ENCODE results near the gene OTOG.

Gene OTOG

DNA sequence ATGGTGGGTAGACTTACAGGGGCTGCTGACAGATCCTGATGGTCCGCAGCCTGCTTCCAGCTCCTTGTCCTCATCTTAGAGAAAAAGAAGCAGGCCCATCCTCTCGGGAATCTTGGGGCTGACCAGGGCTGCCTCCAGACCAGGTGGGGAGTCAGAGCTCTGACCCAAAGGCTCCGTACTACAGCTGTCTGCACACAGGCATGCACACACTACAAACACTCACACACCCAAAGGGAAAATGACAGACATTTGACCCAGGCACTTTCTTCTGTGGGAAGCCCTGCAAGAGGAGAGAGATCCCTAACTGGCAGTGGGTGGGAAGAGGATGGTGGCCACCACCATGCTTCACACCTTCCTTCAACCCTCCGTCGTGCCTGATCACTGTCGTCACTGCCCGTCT is 125.4 kb downstream of the OTOG start:
- no peak for DNase-seq

DNA sequence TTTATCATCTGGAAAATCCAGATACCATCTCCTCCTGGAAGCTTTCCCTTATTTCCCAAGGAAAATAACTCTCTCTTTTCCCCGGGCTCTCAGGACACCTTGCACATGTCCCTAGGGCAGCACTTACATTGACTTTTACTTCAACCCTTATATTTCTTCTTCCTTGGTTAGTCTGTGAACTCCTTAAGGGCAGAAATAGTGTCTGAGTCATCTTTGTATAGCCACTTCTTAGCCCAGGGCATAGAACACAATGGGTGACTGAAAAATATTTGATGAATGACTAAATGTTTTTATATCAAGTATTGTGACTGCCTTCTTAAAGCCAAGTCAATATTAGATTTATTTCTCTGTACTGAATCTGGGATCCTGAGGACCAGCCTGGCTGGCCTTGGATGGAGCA is 126.9 kb downstream of the OTOG start:
- DNase-seq, result no peak

DNA sequence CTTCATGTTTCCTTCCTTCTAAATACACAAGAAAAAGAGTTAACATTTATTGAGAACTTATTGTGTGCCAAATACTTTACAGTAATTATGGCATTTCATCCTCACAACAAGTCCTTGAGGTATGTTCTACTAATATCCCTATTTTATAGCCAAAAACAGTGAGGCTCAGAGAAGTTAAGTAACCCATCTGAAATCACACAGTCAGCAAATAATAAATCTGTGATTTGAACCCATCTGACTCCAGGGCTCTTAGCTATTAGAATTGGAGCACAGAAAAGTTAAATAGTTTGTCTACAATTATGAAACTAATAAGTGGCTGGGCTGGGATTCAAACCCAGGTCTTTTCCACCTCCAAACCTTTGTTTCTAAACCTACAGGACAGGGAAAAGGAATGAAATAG is 135.8 kb downstream of the OTOG start:
- DNase-seq, result no peak

DNA sequence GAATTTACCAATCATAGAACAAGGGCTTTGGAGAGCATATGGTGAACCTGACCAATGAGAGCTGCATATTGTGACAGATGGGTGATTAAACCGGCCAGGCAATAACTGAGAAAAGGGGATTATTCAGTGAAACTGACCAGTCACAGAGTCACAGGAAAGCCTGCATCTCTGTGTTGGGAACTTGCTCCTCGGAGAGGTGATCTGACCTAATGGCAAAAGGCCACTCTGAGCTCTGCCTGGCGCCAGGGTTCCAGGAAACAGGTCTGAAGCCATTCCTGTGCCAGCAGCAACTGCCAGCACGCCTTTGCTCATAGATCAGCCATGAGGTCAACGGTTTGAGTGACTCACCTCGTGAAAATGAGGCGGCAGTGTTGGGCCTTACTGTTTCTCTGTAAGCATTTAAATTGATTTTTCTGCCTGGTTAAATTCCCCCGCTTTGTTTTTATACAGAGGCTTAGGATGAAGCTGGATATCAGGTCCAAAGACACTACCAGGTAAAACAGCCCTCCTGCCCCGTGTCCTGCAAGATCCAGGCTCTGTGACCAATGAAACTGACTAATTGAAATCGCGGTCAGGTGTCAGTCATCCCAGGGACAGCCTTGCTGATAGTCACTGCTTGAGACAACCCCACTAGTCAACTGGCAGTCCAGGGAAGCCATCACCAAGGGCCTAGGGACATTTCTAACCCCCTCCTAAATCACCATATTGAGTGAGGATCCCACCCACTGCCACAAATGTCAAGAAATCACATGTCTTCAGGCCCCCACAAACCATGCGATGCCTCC is 136.5 kb downstream of the OTOG start:
- DNase-seq, result no peak

DNA sequence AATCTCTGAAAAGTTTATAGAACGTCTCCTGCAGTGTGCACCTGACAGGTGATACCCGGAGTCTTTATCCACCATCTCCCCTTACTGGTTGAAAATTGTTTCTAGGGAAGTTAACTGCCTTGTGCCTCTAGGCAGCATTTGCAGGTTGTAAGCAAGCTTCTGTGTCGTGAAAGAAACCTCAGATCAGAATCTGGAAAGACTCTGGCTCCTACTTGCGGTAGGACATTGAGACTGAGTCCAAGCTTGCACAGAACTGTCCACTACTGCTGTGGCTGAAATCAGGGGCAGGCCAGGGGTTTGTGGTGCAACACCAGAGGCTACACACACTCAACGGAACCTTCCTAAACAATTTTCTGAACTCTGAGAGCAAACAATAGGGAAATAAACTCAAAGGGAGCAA is 137.5 kb downstream of the OTOG start:
- DNase-seq, result no peak

DNA sequence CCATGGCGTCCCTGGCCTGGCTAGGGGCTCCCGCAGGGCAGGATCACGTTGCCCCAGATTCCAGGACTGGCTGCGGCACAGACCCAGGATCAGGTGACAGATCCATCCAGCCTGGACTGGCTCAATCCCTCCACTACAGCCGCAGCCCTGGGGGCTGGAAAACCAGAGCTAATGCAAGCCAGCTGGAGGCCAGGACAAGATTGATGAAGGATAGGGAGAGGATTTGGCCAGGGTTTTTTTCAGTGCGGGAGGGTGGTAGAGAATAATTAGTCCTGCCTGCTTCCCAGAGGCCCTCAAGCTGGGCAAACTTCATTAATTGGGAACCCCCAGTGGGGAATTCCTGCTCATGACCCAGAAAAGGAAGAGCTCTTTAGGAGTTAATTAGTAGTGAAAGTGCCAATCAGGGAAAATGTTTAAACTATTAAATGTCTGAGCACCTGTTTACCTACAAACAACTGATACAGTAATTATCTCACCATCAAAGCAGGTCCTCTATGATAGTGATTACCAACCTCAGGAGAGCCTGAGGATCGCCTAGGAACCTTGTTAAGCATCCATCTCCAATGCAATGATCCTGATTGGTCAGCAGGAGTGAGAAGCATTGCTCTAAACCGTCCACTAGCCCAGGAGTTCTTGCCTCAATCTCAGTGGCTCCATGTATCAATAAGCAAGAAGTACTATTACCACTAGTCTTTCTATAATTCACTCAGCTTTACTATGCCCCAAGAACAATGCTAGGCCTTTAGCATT is 139.3 kb downstream of the OTOG start:
- DNase-seq, result no peak

DNA sequence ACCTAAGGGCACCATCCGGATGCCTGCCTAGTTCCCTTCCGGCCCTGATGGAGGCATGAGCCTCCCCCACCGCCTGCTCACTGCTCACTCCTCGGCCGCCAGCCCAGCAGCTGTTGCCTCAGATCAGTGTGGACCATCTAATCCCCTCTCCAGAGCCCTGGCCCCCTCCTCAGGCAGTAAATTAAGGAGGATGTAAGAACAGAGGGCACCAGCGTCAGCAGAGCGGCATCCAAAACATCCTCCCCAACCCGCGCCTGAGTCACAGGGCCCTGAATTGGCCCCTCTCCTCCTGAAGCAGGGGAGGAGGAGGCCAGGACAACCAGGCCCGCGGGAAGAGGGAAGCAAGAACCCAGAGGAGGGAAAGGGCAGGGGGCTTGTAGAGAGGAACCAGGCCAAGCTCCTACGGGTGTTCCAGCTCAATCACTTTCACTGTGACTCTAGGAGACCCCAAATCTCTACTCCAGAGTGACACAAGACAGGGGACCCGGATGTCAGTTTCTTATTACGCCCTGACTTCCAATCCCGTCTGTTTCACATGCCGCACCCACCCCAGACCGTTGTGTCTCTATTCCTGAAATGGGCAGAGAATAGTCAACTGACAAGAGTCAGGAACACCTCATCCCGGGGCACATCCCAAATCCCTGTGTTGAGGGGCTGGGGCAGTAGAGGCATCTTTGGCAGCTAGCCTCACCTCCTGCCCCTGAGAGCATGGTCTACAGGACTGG is 141.0 kb downstream of the OTOG start:
- no peak for DNase-seq

DNA sequence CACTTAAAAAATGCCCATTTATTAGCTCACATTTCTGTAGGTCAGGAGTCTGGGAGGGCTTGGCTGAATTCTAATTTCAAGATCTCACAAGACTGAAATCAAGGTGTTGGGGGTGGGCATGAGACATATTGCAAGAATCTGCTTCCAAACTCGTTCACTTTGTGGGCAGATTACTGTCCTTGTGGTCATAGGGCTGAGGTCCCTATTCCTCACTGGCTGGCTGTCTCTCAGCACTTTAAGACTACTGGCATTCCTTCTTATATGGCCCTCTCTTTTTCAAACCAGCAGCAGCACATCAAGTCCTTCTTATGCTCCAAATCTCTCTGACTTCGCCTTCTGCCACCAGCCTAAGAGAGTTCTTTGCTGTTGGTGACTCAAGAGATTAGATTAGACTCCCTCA is 144.5 kb downstream of the OTOG start:
- DNase-seq, result no peak

DNA sequence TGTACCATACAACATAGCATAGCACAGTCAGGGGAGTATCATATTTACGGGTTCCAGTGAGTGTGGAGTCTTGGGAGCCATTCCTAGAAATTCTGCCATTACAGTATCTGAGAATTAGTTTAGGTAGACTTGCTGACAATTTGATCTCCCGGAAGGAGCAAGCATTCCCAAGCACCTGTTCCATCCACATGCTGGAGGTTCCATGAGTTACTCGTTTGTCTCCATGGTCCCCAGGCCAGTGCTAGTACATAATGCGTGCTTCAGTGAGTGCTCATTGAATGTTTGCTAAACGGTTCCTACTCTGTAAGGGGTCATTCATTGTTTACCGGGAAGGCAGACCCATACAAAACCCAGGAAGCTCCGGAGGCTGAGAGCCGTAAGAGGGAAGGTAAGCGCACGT is 144.9 kb downstream of the OTOG start:
- DNase-seq, result no peak

DNA sequence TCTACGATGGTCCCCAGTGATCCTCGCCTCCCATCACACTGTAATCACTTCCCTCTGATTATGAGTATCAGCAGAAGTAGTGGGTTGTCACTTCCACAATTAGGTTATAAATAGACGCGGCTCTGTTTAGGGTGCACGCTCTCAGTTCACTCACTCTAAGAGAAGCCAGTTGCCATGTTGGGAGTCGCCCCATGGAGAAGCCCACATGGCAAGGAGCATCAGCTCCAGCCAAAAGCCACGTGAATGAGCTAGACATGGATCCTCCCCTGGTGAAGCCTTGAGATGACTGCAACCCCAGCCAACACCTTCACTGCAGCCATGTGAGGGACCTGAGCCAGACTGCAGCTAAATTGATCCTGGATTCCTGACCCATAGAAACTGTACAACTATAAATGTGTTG is 145.9 kb downstream of the OTOG start:
- DNase-seq, result no peak

DNA sequence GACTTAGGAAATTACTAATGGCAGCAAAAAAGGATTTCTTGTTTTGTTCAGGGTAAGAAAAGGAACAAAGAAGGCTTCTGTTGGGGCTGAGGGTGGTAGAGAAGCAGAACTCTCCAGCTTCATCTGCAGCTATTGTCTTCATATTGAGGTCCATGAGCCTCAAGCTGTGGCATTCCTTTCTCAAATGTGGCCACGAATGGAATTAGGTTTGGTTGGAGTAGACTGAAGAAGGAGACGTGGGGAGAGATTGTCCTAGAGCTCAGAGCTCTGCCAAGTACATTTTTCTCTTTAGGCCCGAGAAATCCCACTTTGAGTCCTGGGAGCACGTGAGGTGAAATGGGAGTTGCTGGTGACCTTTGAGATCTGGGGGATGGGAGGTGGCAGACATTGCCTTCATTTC is 146.5 kb downstream of the OTOG start:
- no peak for DNase-seq

DNA sequence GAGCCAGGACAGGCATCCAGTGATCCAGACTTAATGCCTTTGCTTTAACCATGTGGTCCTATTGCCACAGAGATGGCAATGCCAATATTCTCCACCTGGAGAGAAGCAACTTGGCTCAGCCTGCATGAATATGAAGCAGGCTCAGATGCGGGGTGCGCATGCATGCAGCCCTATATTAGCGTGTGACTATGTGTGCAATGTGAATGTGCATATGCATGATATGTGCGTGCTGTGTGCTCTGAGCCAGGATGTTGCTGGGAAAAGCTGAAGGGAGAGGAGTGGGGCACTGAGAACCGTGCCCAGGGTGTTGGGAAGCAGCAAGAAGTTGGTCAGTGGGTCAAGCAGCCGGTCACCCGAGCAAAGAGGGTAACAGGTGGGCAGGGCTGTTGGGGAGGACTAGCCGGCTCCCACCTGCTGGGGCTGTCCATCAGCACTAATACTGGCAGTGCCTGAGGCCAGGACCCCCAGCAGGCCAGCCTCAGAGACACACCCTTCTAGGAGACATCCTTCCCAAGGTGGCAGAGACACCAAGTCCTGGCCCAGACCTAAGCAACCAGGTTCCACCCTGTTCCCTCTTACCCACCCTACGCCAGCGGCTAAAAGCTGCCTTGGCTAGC is 147.5 kb downstream of the OTOG start:
- no peak for DNase-seq

DNA sequence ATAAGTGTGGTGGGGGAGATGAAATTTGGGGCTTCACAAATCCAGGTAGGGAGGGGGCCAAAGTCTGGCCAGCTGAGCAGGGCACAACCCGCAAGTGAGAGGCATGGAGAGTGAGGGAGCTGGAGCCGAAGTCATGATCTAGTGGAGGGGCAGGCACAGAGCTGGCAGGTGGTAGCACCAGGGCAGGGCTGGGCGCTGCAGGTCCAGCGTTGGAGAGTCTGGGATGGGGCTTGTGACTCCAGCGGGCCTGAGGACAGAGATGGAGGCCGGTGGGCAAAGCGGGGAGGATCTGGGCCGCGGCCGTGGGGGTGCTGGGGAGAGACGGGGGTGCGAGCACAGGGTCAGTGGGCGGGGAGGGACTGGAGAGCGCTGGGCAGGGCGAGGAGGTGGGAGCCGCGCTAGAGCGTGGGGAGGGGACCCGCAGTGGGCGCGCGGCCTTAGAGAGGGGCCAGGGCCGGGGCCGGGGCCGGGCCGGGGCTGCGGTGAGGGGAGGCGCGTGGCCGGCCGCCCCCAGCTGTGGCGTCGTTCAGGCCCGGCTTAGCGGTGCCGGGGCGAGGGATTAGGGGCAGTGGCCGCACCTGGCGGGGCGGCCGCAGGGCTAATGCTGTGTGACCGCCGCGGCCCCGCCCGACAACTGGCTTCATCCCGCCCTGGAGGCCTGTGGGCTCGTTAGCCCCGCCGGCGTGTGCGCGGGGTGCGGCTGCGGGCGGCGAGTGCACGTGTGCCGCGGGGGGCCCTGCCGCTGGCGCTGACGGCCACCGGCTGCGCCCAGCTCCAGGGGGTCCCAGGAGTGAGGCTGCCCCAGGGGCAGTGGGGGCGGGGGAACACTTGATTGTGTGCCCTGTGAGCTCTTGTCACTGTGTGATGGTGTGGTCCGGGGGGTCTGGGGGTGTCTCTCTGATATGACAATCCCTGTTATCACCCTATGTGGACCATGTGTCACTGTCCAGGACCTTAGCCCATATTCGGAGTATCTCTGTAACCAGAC is 148.7 kb downstream of the OTOG start:
- no peak for DNase-seq

DNA sequence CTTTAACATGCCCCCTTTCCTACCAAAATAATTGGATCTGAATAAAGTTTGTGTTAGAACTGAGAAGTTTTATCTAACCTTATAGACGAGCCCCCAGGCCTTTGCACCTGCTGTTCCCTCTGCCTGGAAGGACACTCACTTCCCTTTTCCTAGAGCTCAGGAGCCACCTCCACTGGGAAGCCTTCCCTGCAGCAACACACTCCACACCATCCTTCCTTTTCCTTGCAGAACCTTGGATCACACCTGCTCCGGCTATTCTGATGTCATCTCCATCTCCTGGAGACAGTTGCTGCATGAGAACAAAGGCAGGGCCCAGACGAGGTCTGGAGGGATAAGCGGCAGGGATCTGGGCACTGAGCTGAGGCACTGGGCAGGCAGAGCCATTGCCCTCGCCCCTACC is 149.7 kb downstream of the OTOG start:
- no peak for DNase-seq

Data from NCI-H2107 (cell line).